ENCODE results near the gene CACFD1.

The CACFD1 gene

GRCh38 chr9:133509179-133510083, 49.7 kb downstream of the CACFD1 start:
- H3K4me2 ChIP-seq (ENCODE audit: insufficient read depth, low read length) = no peak overlapping the region
- no peak for TF ChIP-seq CTCF (IDR thresholded peaks at IDR 0.05; ENCODE audit: borderline replicate concordance, extremely low read depth, low read length, poor library complexity, severe bottlenecking)
- TF ChIP-seq EZH2 (IDR thresholded peaks at IDR 0.05; ENCODE audit: borderline replicate concordance, low read depth, low read length, severe bottlenecking) = no peak
- ATAC-seq (ENCODE audit: insufficient read depth, low read depth) (no peak), DNase-seq (no peak)
- H3K79me2 ChIP-seq (ENCODE audit: insufficient read depth, low read length) = no peaks in the 10 kb centered on the region
- no peaks in the 10 kb centered on the region for H3K9me3 ChIP-seq (ENCODE audit: insufficient read depth, low read length, severe bottlenecking)
- H3K4me3 ChIP-seq (ENCODE audit: low read depth in 1 of 2, low read length in 2 of 2) = no peak overlapping the region
- no peak overlapping the region for H3K27ac ChIP-seq (ENCODE audit: low read length)
- H3K36me3 ChIP-seq (ENCODE audit: insufficient read depth, low read length) = no peaks in the 10 kb centered on the region
- no peak overlapping the region for H3K9ac ChIP-seq (ENCODE audit: low read depth, low read length)
- no peaks in the 10 kb centered on the region; the same call in 1 of the 2 replicates for H4K20me1 ChIP-seq (ENCODE audit: insufficient read depth, low read length)
- H3K4me1 ChIP-seq (ENCODE audit: insufficient read depth, low read length) = no peaks in the 10 kb centered on the region
- H2AFZ ChIP-seq (ENCODE audit: low read depth, low read length) = no peak overlapping the region
- H3K27me3 ChIP-seq (ENCODE audit: insufficient read depth, low read length, poor library complexity) = peaks cover 4% of the 10 kb centered on the region

- no peak for ATAC-seq (ENCODE audit: insufficient read depth, low read depth)
- Histone ChIP-seq H3K9ac (ENCODE audit: low read depth, low read length) (no peak overlapping the region), H3K27ac (ENCODE audit: low read length) (no peak overlapping the region), H4K20me1 (ENCODE audit: insufficient read depth, low read length) (no peaks in the 10 kb centered on the region; the same call in 1 of the 2 replicates), H3K79me2 (ENCODE audit: insufficient read depth, low read length) (no peaks in the 10 kb centered on the region), H3K36me3 (ENCODE audit: insufficient read depth, low read length) (no peaks in the 10 kb centered on the region), H3K27me3 (ENCODE audit: insufficient read depth, low read length, poor library complexity) (peaks cover 4% of the 10 kb centered on the region), H3K4me2 (ENCODE audit: insufficient read depth, low read length) (no peak overlapping the region), H3K9me3 (ENCODE audit: insufficient read depth, low read length, severe bottlenecking) (no peaks in the 10 kb centered on the region), H3K4me3 (ENCODE audit: low read depth in 1 of 2, low read length in 2 of 2) (no peak overlapping the region), H2AFZ (ENCODE audit: low read depth, low read length) (no peak overlapping the region), H3K4me1 (ENCODE audit: insufficient read depth, low read length) (no peaks in the 10 kb centered on the region)
- no peak for TF ChIP-seq EZH2 (IDR thresholded peaks at IDR 0.05; ENCODE audit: borderline replicate concordance, low read depth, low read length, severe bottlenecking)
- TF ChIP-seq CTCF (IDR thresholded peaks at IDR 0.05; ENCODE audit: borderline replicate concordance, extremely low read depth, low read length, poor library complexity, severe bottlenecking) = no peak
- DNase-seq = no peak
Measured at GRCh38 chr9:133510926-133511505, 51.2 kb downstream of the CACFD1 start.

- TF ChIP-seq EZH2 (IDR thresholded peaks at IDR 0.05; ENCODE audit: borderline replicate concordance, low read depth, low read length, severe bottlenecking) = no peak
- no peak for TF ChIP-seq CTCF (IDR thresholded peaks at IDR 0.05; ENCODE audit: borderline replicate concordance, extremely low read depth, low read length, poor library complexity, severe bottlenecking)
- DNase-seq (no peak), ATAC-seq (ENCODE audit: insufficient read depth, low read depth) (no peak)
- H2AFZ ChIP-seq (ENCODE audit: low read depth, low read length) = no peak overlapping the region
- no peak overlapping the region for H3K4me3 ChIP-seq (ENCODE audit: low read depth in 1 of 2, low read length in 2 of 2)
- peaks cover 4% of the 10 kb centered on the region for H3K27me3 ChIP-seq (ENCODE audit: insufficient read depth, low read length, poor library complexity)
- H3K36me3 ChIP-seq (ENCODE audit: insufficient read depth, low read length) = no peaks in the 10 kb centered on the region
- no peaks in the 10 kb centered on the region; the same call in 1 of the 2 replicates for H4K20me1 ChIP-seq (ENCODE audit: insufficient read depth, low read length)
- no peaks in the 10 kb centered on the region for H3K9me3 ChIP-seq (ENCODE audit: insufficient read depth, low read length, severe bottlenecking)
- no peak overlapping the region for H3K4me2 ChIP-seq (ENCODE audit: insufficient read depth, low read length)
- no peak overlapping the region for H3K27ac ChIP-seq (ENCODE audit: low read length)
- H3K9ac ChIP-seq (ENCODE audit: low read depth, low read length) = no peak overlapping the region
- H3K4me1 ChIP-seq (ENCODE audit: insufficient read depth, low read length) = no peaks in the 10 kb centered on the region
- no peaks in the 10 kb centered on the region for H3K79me2 ChIP-seq (ENCODE audit: insufficient read depth, low read length)
Measured at GRCh38 chr9:133511607-133512006, 51.8 kb downstream of the CACFD1 start.
